ENCODE measurements around the gene MCF2L2. TPM values are rescaled to one million over a fixed set of nuclear protein-coding genes. Genes with fewer than 3 reads are reported as not detected.

MCF2L2 gene
- total RNA-seq, 1 donor from 2014 or later = 0.43 TPM

DNA sequence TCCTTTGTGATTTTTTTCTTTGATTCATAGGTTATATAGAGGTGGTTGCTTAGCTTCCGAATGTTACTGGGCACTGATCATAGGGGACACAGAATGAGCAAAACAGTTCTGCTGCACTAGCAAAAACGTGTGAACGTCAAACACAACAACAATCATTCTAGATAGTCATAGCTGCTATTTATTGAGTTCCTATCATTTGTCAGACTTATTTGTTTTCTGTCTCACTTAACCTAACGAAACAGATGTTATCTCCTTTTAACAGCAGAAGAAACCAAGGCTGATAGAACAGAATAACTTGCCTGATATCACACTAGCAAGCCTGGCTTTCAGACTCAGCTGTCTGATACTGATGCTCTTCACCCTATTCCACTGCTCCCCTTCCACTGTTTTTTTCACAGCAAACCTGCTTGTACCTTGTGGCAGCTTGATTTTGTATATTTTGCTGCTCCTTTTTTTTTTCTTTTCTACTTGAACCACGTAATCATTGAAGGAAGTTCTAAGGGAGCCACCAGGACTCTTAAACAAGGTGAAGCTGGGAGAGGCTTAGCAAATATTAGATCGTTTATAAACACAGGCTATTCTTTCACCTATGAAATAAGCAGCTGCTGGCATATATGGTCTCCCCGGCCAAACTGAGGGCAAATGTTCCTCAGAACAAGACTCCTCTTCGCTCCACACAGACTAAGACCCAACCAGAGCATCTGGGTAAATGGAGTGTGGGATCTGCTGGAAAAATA, 78.8 kb downstream of the MCF2L2 start:
- peaks cover 19% of the 10 kb centered on the region for H3K9me3 Mint-ChIP-seq (ENCODE audit: low read depth)
- TF ChIP-seq, protein P1, sequence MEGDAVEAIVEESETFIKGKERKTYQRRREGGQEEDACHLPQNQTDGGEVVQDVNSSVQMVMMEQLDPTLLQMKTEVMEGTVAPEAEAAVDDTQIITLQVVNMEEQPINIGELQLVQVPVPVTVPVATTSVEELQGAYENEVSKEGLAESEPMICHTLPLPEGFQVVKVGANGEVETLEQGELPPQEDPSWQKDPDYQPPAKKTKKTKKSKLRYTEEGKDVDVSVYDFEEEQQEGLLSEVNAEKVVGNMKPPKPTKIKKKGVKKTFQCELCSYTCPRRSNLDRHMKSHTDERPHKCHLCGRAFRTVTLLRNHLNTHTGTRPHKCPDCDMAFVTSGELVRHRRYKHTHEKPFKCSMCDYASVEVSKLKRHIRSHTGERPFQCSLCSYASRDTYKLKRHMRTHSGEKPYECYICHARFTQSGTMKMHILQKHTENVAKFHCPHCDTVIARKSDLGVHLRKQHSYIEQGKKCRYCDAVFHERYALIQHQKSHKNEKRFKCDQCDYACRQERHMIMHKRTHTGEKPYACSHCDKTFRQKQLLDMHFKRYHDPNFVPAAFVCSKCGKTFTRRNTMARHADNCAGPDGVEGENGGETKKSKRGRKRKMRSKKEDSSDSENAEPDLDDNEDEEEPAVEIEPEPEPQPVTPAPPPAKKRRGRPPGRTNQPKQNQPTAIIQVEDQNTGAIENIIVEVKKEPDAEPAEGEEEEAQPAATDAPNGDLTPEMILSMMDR (IDR thresholded peaks at IDR 0.05; ENCODE audit: unreplicated experiment) = no peak
- no peak overlapping the region for H3K4me3 Mint-ChIP-seq (ENCODE audit: low read depth)
- no peak for DNase-seq (ENCODE audit: low spot score, unreplicated experiment)
- H3K36me3 Mint-ChIP-seq (ENCODE audit: insufficient read depth) = peaks cover 6% of the 10 kb centered on the region
- no peaks in the 10 kb centered on the region for H3K27me3 Mint-ChIP-seq
- H3K27ac Mint-ChIP-seq = no peak overlapping the region
- H3K4me1 Mint-ChIP-seq (ENCODE audit: low read depth) = peaks cover 12% of the 10 kb centered on the region

DNA sequence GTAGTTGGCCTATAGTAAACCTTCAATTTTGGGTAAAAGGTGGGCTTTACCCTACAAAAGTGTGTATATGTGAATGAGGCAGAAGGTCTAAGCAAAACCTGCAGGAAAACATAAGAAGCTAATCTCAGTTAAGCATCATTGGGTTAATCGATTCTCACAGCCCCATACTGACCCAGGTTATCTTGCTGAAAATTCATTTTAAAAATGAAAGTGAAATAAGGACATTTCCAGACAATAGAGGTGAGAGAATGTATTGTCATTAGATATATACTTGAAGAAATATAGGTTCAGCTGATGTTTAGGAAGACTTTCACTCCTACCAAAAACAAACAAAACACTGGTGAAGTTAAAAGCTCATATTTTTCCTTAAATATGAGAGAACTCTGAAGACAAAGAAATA, 85.6 kb downstream of the MCF2L2 start:
- peaks cover 19% of the 10 kb centered on the region for H3K9me3 Mint-ChIP-seq (ENCODE audit: low read depth)
- H3K4me1 Mint-ChIP-seq (ENCODE audit: low read depth) = peaks cover 1% of the 10 kb centered on the region
- H3K4me3 Mint-ChIP-seq (ENCODE audit: low read depth) = no peak overlapping the region
- DNase-seq (ENCODE audit: low spot score, unreplicated experiment) = no peak
- H3K27ac Mint-ChIP-seq = no peak overlapping the region
- no peaks in the 10 kb centered on the region for H3K27me3 Mint-ChIP-seq
- TF ChIP-seq, protein P1 (IDR thresholded peaks at IDR 0.05; ENCODE audit: unreplicated experiment) = no peak
- H3K36me3 Mint-ChIP-seq (ENCODE audit: insufficient read depth) = peaks cover 6% of the 10 kb centered on the region

DNA sequence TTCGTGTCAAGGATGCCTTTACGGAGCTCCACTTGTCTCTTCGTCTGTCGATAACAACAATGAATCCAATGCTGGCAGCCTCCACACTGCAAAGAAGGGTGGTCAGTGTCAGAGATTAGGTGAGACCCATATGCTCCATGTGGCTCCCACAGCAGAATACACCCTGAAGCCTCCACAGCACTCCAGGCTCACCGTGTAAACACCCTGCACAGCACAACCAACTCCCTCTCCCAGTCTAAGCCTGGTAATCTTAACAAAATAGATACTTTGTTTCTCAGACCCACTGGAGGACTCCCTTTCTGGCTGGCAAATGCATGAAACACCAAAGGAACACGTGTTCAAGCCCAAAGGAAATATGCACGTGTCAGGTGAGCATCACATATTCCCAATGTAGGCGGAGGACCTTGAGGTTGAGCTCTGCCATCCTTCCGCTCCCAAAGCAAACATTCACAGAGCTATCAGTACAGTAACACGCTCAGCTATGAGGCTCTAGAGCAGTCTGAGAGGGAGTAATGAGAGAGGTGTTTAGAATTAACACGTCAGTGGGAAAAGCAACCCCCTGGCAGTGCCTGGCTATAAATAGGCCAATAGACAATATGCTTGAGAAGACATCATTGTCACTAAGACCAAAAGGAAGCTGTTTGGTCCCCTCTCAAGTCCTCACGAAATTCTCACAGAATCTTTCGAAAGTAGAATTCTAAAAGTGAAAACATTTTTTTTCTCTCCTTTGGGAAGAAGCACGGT, 86.7 kb downstream of the MCF2L2 start:
- H3K4me1 Mint-ChIP-seq (ENCODE audit: low read depth) = peaks cover 1% of the 10 kb centered on the region
- H3K36me3 Mint-ChIP-seq (ENCODE audit: insufficient read depth) = peaks cover 5% of the 10 kb centered on the region
- H3K27ac Mint-ChIP-seq = no peak overlapping the region
- H3K27me3 Mint-ChIP-seq = no peaks in the 10 kb centered on the region
- TF ChIP-seq, protein P1 (IDR thresholded peaks at IDR 0.05; ENCODE audit: unreplicated experiment) = no peak
- peaks cover 17% of the 10 kb centered on the region for H3K9me3 Mint-ChIP-seq (ENCODE audit: low read depth)
- no peak overlapping the region for H3K4me3 Mint-ChIP-seq (ENCODE audit: low read depth)
- no peak for DNase-seq (ENCODE audit: low spot score, unreplicated experiment)

DNA sequence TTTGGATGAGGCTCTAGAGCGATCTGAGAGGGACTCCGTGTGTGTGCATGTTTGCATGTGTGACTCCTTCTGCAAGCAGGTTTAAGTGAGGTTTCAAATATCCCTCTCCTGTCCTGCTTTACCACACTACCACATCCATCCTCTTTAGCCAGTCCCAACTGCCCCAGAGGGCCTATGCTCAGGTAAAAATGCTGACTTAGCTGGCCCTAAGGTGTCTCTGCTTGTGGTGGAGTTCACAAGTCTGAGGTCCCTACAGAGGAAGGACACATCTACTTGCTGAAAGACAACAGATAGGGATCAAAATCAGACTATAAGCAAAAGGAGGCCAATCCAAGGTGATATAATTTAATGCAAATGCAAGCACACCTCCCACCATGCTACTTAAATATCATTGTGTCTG, 88.2 kb downstream of the MCF2L2 start:
- H3K4me3 Mint-ChIP-seq (ENCODE audit: low read depth) = no peak overlapping the region
- DNase-seq (ENCODE audit: low spot score, unreplicated experiment) = no peak
- no peaks in the 10 kb centered on the region for H3K27me3 Mint-ChIP-seq
- no peak overlapping the region for H3K27ac Mint-ChIP-seq
- TF ChIP-seq, protein P1 (IDR thresholded peaks at IDR 0.05; ENCODE audit: unreplicated experiment) = no peak
- peaks cover 1% of the 10 kb centered on the region for H3K4me1 Mint-ChIP-seq (ENCODE audit: low read depth)
- peaks cover 3% of the 10 kb centered on the region for H3K36me3 Mint-ChIP-seq (ENCODE audit: insufficient read depth)
- H3K9me3 Mint-ChIP-seq (ENCODE audit: low read depth) = peaks cover 4% of the 10 kb centered on the region

DNA sequence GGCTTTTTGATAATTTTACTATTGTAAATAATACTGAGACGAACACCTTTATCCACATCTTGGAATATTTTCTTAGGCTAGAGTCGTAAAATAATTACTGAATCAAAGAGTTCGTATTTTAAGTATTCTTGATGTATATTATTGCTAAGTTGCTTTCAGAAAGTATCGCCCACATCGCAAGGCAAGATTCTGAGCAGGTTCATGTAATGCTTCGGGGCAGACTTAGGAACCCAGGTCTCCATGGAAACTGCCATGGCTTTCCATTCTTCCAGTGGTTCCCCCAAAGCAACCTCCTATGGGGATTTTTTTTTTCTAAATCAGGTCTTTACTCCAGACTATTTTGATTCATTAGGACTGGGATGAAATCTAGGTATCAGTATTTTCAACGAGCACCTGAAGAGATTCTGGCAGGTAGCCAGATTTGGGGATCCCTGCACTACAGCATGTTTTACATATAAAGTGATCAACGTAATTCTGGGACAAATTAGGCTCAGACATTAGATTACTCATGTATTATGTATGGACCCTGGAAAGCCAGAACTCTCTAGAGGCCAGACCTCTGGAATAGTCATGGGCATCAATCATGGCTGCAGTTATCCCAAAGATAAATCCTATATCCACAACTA, 88.8 kb downstream of the MCF2L2 start:
- no peaks in the 10 kb centered on the region for H3K27me3 Mint-ChIP-seq
- no peaks in the 10 kb centered on the region for H3K36me3 Mint-ChIP-seq (ENCODE audit: insufficient read depth)
- peaks cover 1% of the 10 kb centered on the region for H3K4me1 Mint-ChIP-seq (ENCODE audit: low read depth)
- no peak overlapping the region for H3K4me3 Mint-ChIP-seq (ENCODE audit: low read depth)
- no peaks in the 10 kb centered on the region for H3K9me3 Mint-ChIP-seq (ENCODE audit: low read depth)
- TF ChIP-seq, protein P1 (IDR thresholded peaks at IDR 0.05; ENCODE audit: unreplicated experiment) = no peak
- no peak for DNase-seq (ENCODE audit: low spot score, unreplicated experiment)
- no peak overlapping the region for H3K27ac Mint-ChIP-seq
